HK-2 (cell line): ENCODE data around the gene GOLPH3.

Experiments
- DNase-seq: peaks from one replicate; pipeline ENCODE4 v3.0.0-alpha.2; 2018; ENCODE audit not compliant: unreplicated experiment

GOLPH3 gene

GRCh38 chr5:32170303-32171151 lies 3.6 kb downstream of the GOLPH3 start:
- DNase-seq: no peak

DNA sequence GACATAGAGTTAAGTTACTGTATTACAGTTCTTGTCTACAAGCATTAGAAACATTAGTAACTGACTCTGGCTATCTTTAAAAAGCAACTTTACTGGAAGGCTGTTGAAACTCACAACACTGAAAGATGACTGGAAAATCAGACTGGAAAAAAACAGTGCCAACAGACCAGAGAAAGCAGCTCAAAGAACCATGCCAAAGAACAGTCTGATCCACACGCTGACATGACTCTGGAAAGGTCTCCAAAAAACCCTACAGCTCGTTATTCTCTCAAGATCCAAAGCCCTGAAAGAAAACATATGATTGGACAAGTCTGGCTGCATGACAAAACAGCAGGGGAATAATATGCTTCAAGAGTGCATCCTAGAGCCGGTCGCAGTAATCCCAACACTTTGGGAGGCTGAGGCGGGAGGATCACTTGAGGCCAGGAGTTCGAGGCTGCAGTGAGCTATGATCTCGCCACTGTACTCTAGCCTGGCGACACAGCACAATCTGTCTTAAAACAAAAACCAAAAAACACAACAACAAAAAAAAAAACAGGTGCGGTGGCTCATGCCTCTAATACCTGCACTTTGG lies 5.6 kb downstream of the GOLPH3 start:
- DNase-seq: no peak

GRCh38 chr5:32165597-32165996 lies 8.5 kb downstream of the GOLPH3 start:
- no peak for DNase-seq

GRCh38 chr5:32163785-32164184 lies 10.3 kb downstream of the GOLPH3 start:
- no peak for DNase-seq

DNA sequence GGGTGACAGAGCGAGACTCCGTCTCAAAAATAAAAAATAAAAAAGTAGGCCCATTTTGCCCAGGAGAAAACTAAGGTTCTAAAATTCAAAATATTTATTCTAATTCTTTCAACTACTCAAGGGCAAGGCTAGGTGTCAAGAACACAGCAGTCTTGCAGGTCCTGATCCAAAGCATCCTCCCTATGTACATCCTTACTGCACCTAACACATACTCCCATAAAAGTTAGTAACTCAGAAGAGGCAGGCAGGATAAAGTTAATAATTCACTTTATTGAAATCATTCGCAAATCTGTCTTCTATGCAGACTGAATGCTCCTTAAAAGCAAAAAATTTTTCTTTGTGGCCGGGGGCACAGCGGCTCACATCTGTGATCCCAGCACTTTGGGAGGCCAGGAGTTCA lies 11.1 kb downstream of the GOLPH3 start:
- DNase-seq: no peak

DNA sequence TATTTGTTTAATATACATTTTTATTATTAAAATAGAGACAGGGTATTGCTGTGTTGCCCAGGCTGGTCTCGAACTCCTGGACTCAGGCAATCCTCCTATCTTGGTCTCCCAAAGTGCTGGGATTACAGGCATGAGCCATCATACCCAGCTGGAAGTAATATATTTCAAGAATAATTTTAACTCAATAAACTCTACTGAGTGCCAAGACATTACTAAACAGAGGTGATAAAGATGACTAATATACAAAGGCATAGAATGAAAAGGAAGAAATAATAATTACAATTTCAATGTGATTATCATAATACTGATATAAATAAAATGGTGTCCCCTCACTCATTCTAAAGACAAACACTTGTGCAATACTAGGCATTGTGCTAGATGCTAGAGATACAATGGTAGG lies 13.9 kb downstream of the GOLPH3 start:
- DNase-seq: no peak

DNA sequence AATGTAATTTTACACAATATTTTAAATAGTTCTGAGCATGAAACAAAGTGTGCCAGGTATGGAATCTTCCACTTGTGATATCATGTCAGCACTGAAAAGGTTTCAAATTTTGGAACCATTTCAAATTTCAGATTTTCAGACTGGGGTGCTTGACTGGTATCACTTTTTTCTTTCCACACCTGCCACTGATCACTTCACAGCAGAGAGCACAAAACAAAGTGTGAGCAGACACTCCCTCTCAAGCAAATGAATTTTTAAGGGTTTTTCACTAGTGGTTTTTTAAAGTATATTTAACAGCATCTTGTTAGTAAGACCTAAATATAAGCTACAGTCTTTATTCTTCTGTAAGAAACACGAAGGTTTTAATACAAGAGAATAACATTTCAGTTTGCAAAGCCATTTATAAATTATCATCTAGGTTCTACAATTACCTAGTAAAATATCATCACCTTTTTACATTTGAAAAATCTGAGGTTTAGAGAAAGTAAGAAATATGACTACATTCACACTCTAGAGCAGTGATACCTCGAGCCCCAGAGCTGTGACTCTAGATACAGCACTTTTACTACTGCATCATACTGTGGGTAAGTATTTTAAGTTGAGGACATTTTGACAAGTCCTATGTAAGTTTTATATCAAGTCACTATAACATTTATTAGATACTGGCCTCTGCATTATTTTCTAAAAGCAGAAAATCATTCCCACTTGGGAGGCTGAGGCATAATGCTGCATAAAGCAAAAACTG lies 14.6 kb downstream of the GOLPH3 start:
- no peak for DNase-seq

- no peak for DNase-seq
Measured at GRCh38 chr5:32158679-32158975, 15.5 kb downstream of the GOLPH3 start.

- no peak for DNase-seq
Measured at GRCh38 chr5:32157078-32157477, 17.0 kb downstream of the GOLPH3 start.

DNA sequence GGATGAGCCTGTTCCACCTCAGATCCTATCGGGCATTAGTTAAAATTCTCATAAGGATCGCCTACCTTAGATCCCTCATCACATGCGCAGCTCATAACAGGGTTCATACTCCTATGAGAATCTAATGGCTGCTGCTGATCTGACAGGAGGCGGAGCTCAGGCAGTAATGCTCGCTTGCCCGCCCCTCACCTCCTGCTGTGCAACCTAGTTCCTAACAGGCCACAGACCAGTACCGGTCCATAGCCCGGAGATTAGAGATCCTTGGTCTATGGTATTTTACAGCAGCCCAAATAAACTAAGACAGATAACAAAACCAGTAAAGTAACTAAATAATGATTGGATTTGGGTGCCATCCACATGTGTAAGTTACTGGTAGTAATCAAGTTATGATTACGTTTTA lies 17.5 kb downstream of the GOLPH3 start:
- DNase-seq: no peak

DNA sequence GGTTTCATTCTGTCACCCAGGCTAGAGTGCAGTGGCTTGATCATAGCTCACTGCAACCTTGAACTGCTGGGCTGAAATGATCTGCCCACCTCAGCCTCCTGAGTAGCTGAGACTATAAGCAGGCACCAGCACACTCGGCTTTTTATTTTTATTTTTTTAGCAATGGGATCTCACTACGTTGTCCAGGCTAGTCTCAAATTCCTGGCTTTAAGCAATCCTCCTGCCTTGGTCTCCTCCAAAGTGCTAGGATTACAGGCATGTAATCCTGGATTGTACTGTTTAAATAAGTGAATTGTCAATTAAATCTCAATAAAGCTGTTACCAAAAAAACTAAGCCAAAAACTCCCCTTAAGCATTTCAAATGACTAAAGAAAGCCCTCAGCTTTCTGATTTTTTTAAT lies 18.9 kb downstream of the GOLPH3 start:
- DNase-seq: no peak

GRCh38 chr5:32153723-32154122 lies 20.4 kb downstream of the GOLPH3 start:
- no peak for DNase-seq

GRCh38 chr5:32151198-32151597 lies 22.9 kb downstream of the GOLPH3 start:
- no peak for DNase-seq

DNA sequence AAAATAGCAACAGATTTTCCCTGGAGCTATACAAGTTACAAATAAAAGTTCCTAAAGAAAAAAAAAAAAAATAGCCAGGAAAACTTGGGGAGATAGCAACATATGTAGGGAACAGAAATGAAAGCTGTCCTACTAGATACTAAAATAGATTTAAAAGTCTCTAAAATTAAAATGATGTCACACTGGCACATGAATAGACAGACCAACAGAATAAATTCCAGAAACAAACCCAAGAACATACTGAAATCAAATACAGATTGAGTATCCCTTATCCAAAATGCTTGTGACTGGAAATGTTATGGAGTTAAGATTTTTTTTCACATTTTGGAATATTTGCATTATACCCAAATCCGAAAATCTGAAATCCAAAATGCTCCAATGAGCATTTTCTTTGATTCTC lies 23.8 kb downstream of the GOLPH3 start:
- DNase-seq: no peak

DNA sequence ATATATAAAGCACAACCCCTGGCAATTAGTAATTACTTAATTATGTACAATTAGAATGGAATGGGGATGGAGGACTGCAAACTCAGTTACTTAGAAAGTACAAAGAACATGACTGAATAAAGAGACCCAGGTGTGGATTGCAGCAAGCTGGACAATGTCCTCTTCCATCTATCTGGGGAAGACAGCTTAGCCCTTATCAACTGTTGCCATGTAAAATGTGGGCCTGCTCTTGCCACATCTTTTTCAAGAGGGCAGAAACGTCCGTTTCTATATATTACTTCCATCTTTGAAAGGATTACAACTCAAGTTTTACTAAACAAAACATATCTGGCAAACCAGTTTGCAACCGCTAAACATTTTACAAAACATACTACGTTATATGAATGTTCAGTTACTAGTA lies 26.2 kb downstream of the GOLPH3 start:
- no peak for DNase-seq

DNA sequence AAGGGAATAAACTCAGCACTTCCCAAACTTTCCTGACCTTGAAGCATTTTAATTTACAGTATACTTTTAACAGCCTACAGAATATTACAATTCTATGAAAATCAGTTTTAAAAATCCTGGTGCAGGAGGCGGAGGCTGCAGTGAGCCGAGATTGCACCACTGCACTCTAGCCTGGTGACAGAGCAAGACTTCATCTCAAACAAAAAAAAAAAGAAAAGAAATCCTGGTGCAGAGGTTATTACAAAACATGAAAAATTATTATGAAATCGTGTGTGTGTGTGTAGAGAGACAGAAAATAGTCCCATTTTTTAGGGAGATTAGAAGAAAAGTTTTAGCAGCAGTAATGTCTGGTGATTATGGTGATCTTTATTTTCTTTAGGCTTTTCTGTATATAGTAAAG lies 26.9 kb downstream of the GOLPH3 start:
- no peak for DNase-seq

DNA sequence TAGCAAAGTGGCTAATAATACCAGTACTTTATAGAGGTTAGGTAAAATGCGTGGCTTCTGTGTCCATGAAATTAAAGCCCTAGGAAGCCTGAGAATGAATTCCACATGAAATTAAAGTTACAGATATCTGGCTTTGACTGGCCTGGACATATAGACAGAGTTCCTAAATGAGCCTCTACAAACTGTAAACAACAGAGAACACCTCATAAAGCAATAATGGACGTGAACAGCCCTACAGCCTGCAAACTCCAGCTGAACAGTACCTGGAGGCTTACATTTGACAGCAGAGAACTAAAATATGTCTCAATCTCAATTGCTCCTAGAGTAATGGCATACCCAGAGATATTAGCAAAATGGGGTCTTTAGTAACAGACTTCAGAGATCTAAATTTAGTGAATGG lies 28.7 kb downstream of the GOLPH3 start:
- DNase-seq: no peak

GRCh38 chr5:32144378-32145207 lies 29.5 kb downstream of the GOLPH3 start:
- DNase-seq: no peak

GRCh38 chr5:32143617-32144377 lies 30.3 kb downstream of the GOLPH3 start:
- no peak for DNase-seq

- no peak for DNase-seq
Measured at GRCh38 chr5:32138839-32139493, 35.2 kb downstream of the GOLPH3 start.

- DNase-seq: no peak
Measured at GRCh38 chr5:32136342-32136741, 37.8 kb downstream of the GOLPH3 start.
